ENCODE measurements around the gene SLC39A11. TPM values are rescaled to one million over a fixed set of nuclear protein-coding genes. Genes with fewer than 3 reads are reported as not detected.

Gene SLC39A11
- total RNA-seq, 1 experiment from 2014 or later: 15.2 TPM

- no peak for TF ChIP-seq CTCF (conservative IDR thresholded peaks at IDR 0.05)
- no CpG with 5 or more reads among the region's 6 CpGs for WGBS (ENCODE audit: extremely low coverage, insufficient read length, low lambda C conversion rate)
- peak overlapping the region in 2 of 3 experiments; percentile 51 to 96; a peak in 4 of 7 replicates for H3K27ac Mint-ChIP-seq
These were observed 191.9 kb downstream of the SLC39A11 start for GRCh38 chr17:72900654-72900971.

More at GRCh38 chr17:72900654-72900971, 191.9 kb downstream of the SLC39A11 start:
- Histone ChIP-seq H3K18ac (ENCODE audit: insufficient read length, low read depth, low read length) (no peak overlapping the region), H3K9ac (ENCODE audit: extremely low read depth, insufficient read length, low read length) (no peak overlapping the region), H3K27me3 (ENCODE audit: insufficient read depth, low read length) (no peaks in the 10 kb centered on the region; the same call in 1 of the 2 replicates), H2AFZ (ENCODE audit: low read length) (no peak overlapping the region), H2BK15ac (ENCODE audit: low read depth, low read length) (no peak overlapping the region), H4K20me1 (ENCODE audit: control insufficient read depth, insufficient read depth, insufficient read length) (no peaks in the 10 kb centered on the region), H3K79me1 (ENCODE audit: insufficient read depth, low read depth, low read length, poor library complexity, severe bottlenecking) (no peaks in the 10 kb centered on the region), H3K14ac (ENCODE audit: insufficient read depth, low read length) (no peak overlapping the region), H3K56ac (ENCODE audit: insufficient read length, low read depth, low read length) (no peak overlapping the region), H4K91ac (ENCODE audit: insufficient read length, low read depth, low read length) (no peak overlapping the region), H2BK20ac (ENCODE audit: low read depth, low read length, poor library complexity, severe bottlenecking) (no peak overlapping the region), H3K23me2 (ENCODE audit: insufficient read length, low read depth, low read length, poor library complexity, severe bottlenecking) (no peaks in the 10 kb centered on the region), H3K9me3 (ENCODE audit: control insufficient read depth, low read depth, low read length) (no peaks in the 10 kb centered on the region), H2BK120ac (ENCODE audit: low read depth, low read length, poor library complexity, severe bottlenecking) (no peak overlapping the region), H4K8ac (replicated peaks; ENCODE audit: insufficient read length, low read depth, low read length) (no peak overlapping the region), H2AK5ac (ENCODE audit: insufficient read length, low read length) (no peak overlapping the region), H3K4me1 (ENCODE audit: insufficient read depth, low read length) (no peaks in the 10 kb centered on the region; the same call in 1 of the 2 replicates), H3T11ph (ENCODE audit: low read length) (no peak overlapping the region), H3K79me2 (ENCODE audit: insufficient read depth, low read length) (no peaks in the 10 kb centered on the region), H3K27ac (ENCODE audit: insufficient read length, low read depth, low read length) (no peak overlapping the region), H3K4ac (ENCODE audit: low read depth, low read length) (no peak overlapping the region), H3K23ac (ENCODE audit: insufficient read length, low read depth, low read length) (no peak overlapping the region), H2BK5ac (ENCODE audit: insufficient read length, low read length) (no peak overlapping the region), H2BK12ac (ENCODE audit: insufficient read length, low read depth, low read length) (no peak overlapping the region), H4K5ac (ENCODE audit: insufficient read length, low read depth, low read length) (no peak overlapping the region), H3K4me2 (ENCODE audit: insufficient read depth, insufficient read length, low read length) (no peak overlapping the region)
- Mint-ChIP-seq H3K9me3 (no peaks in the 10 kb centered on the region), H3K27me3 (ENCODE audit: low read depth) (no peaks in the 10 kb centered on the region), H3K4me1 (peaks cover 17 to 20% of the 10 kb centered on the region in 2 experiments), H3K4me3 (no peak overlapping the region), H3K36me3 (ENCODE audit: insufficient read depth in 1 of 3, low read depth in 3 of 3) (no peaks in the 10 kb centered on the region)
- no peak for DNase-seq
